ENCODE data around the gene GLIS1.

DNA sequence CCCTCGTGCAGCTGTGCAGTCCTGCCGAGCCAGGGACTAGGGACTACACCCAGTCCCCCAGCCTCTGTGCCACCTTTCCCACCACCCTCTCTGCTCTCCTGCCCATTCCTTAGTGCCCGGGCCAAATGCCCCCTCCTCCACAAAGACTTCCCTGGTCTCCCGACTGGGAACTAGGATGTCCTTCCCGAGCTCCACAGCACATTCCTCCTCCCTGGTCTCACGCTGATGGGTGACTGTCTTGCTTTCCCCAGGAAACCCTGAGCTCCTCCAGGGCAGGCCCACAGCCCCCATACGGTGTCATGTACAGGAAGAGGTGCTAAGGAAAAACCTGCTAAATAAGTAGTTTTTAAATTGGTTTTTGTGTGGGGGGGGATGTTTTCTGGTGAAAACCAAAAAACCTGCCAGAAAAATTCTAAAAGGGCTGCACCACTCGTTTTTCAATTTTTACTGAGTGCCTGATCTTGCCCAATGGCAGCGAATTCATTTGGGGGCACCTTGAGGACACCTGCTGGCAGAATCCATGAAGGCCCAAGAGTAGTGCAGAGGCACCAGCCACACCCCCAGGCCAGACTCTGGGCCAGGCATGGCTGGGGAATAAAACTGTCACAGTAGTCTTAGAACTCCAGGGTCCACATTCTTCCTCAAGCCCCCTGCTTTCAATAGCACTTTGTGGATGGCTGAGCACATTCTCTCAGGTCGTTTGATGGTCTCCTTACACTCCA, 50.4 kb downstream of the GLIS1 start:
- no peak for TF ChIP-seq POLR2A (IDR thresholded peaks at IDR 0.05)
- TF ChIP-seq CTCF (IDR thresholded peaks at IDR 0.05): no peak

Measured in vagina (tissue), 2 donors.